Esophagus squamous epithelium (tissue), 5 donors: ENCODE measurements around the gene PMEL. TPM values are rescaled to one million over a fixed set of nuclear protein-coding genes. Genes with fewer than 3 reads are reported as not detected.
"Not testable (repeated sequence)": the region's sequence is repeated elsewhere in the genome, so short reads cannot be mapped to it uniquely, and the experiment has no call there.

Experiments
- DNase-seq: peaks from one replicate; lab custom pipeline; 2025; lab: John Stamatoyannopoulos, UW
- H3K27ac ChIP-seq, 4 donors: fragments of 200-600 bp; sonication (generic); one replicate each; pipeline ENCODE4 v1.5.1; 2016 to 2019; ENCODE audit warnings: mild to moderate bottlenecking in 1 of 4
- H3K27me3 ChIP-seq, 4 donors: fragments of 200-600 bp; sonication (generic); 1 replicate in 3 of 4; 2 replicates in 1 of 4; pipeline versions ENCODE4 v1.5.1 to v1.6.0; 2017 to 2021; ENCODE audit warnings: antibody characterized with exemption in 1 of 4
- H3K36me3 ChIP-seq, 3 donors: fragments of 200-600 bp; sonication (generic); one replicate each; pipeline ENCODE4 v1.5.1; 2016 to 2019
- H3K4me1 ChIP-seq, 3 donors: fragments of 200-600 bp; sonication (generic); one replicate each; pipeline ENCODE4 v1.5.1; 2017 to 2019
- H3K4me3 ChIP-seq, 4 donors: fragments of 200-600 bp; sonication (generic); 1 replicate in 3 of 4; 2 replicates in 1 of 4; pipeline ENCODE4 v1.5.1; 2016 to 2019; ENCODE audit warnings: mild to moderate bottlenecking in 2 of 4, moderate library complexity in 1 of 4
- H3K9me3 ChIP-seq, 3 donors: fragments of 200-600 bp; sonication (generic); one replicate each; pipeline ENCODE4 v1.5.1; 2016 to 2019
- POLR2A ChIP-seq, 4 donors: fragments of 450-650 bp; IDR thresholded peaks; one replicate each; pipeline ENCODE4 v1.6.1; 2017; ENCODE audit warnings: antibody characterized with exemption in 4 of 4, mild to moderate bottlenecking in 4 of 4, moderate library complexity in 3 of 4
- WGBS, 2 donors: methylation state at CpG; one replicate each; pipeline ENCODE4 v1.1.5; 2018; 5-methylcytosine and 5-hydroxymethylcytosine counted together
- intact Hi-C: fragments of 100-400 bp; cut with DNase I; formaldehyde crosslinking; loops from one replicate; pipeline ENCODE4 v1.15.0; 2022
- total RNA-seq, 4 donors: library from RNA; depleted of rRNA; stranded (reverse); fragments of >200 nt; gene quantifications; one replicate each; pipeline ENCODE4 v1.1.0, GENCODE V29; 2016
- TF ChIP-seq, protein P1 (sequence below), 6 experiments: fragments of 450-650 bp in 4 of 6; fragments of 200-600 bp in 2 of 6; sonication (generic) in 2 of 6; IDR thresholded peaks; one replicate each; pipeline ENCODE4 v1.5.1; 2016 to 2019; ENCODE audit warnings: antibody characterized with exemption in 6 of 6, mild to moderate bottlenecking in 4 of 6, moderate library complexity in 4 of 6
- donor health status: DM: yes; HTN: yes; CAD: no.

Gene PMEL
- total RNA-seq, 4 donors from 2014 or later, result 0.48 to 3.4 (median 0.67) TPM

- Histone ChIP-seq H3K27me3 (no peaks in the 10 kb centered on the region), H3K4me3 (no peak overlapping the region), H3K9me3 (no peaks in the 10 kb centered on the region), H3K4me1 (peaks cover 0 to 21% (median 14%) of the 10 kb centered on the region in 3 donors), H3K27ac (no peak overlapping the region), H3K36me3 (peaks cover 11 to 85% (median 21%) of the 10 kb centered on the region in 3 donors)
- no peak for DNase-seq
- intact Hi-C loops, result no loop called here
- WGBS, 2 donors, result 76 to 90% methylated on average over 4 of the region's 4 CpGs
- TF ChIP-seq POLR2A (IDR thresholded peaks at IDR 0.05), result no peak
- TF ChIP-seq, protein P1, sequence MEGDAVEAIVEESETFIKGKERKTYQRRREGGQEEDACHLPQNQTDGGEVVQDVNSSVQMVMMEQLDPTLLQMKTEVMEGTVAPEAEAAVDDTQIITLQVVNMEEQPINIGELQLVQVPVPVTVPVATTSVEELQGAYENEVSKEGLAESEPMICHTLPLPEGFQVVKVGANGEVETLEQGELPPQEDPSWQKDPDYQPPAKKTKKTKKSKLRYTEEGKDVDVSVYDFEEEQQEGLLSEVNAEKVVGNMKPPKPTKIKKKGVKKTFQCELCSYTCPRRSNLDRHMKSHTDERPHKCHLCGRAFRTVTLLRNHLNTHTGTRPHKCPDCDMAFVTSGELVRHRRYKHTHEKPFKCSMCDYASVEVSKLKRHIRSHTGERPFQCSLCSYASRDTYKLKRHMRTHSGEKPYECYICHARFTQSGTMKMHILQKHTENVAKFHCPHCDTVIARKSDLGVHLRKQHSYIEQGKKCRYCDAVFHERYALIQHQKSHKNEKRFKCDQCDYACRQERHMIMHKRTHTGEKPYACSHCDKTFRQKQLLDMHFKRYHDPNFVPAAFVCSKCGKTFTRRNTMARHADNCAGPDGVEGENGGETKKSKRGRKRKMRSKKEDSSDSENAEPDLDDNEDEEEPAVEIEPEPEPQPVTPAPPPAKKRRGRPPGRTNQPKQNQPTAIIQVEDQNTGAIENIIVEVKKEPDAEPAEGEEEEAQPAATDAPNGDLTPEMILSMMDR (IDR thresholded peaks at IDR 0.05), result no peak
These were observed 17.5 kb upstream of the PMEL start for GRCh38 chr12:55983232-55983842.

- Histone ChIP-seq H3K9me3 (no peaks in the 10 kb centered on the region), H3K36me3 (peaks cover 11 to 79% (median 21%) of the 10 kb centered on the region in 3 donors), H3K4me1 (peaks cover 0 to 30% (median 20%) of the 10 kb centered on the region in 3 donors), H3K4me3 (no peak overlapping the region), H3K27me3 (no peaks in the 10 kb centered on the region), H3K27ac (no peak overlapping the region)
- 69 to 71% methylated on average over 3 of the region's 3 CpGs for WGBS, 2 donors
- TF ChIP-seq, protein P1 (IDR thresholded peaks at IDR 0.05), result no peak
- no peak for TF ChIP-seq POLR2A (IDR thresholded peaks at IDR 0.05)
- intact Hi-C loops, result no loop called here
- DNase-seq, result no peak
These were observed 16.6 kb upstream of the PMEL start for GRCh38 chr12:55982319-55982936.

GRCh38 chr12:55981882-55982281, 16.0 kb upstream of the PMEL start:
- Histone ChIP-seq H3K36me3 (peaks cover 11 to 79% (median 21%) of the 10 kb centered on the region in 3 donors), H3K4me1 (peaks cover 0 to 36% (median 25%) of the 10 kb centered on the region in 3 donors)
- H3K9me3 ChIP-seq, H3K27me3 ChIP-seq, H3K4me3 ChIP-seq, DNase-seq, H3K27ac ChIP-seq, intact Hi-C loops: not testable (repeated sequence)
- WGBS, 2 donors, result 43 to 49% methylated on average over 5 of the region's 5 CpGs

DNA sequence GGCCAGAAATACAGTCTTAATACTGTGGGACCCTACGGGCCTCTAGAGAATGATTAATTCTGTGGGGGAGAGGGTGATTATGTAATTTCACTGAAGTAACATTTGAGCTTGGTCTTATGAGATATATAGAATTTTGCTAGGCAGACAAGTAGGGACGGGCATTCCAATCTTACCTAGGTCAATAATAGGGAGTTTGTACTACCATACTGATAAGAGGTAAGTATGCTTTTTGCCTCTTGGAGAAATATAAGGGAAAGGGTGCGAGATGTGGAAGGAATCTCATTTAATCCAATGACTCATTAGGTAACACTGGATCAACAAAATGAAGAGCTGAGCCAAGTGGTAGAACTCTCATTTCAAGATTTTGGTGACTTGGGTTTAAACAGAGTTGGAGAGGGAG, 13.2 kb upstream of the PMEL start:
- Histone ChIP-seq H3K36me3 (peaks cover 5 to 64% (median 11%) of the 10 kb centered on the region in 3 donors), H3K9me3 (no peaks in the 10 kb centered on the region), H3K27me3 (no peaks in the 10 kb centered on the region), H3K4me3 (no peak overlapping the region), H3K27ac (no peak overlapping the region), H3K4me1 (peaks cover 9 to 60% (median 41%) of the 10 kb centered on the region in 3 donors)
- DNase-seq, result no peak
- intact Hi-C loops, result no loop called here
- WGBS, 2 donors, result 48 to 73% methylated on average over 3 of the region's 3 CpGs
- no peak for TF ChIP-seq POLR2A (IDR thresholded peaks at IDR 0.05)
- TF ChIP-seq, protein P1 (IDR thresholded peaks at IDR 0.05), result no peak

GRCh38 chr12:55978393-55978792, 12.6 kb upstream of the PMEL start:
- TF ChIP-seq, protein P1 (IDR thresholded peaks at IDR 0.05), result no peak
- no peak for TF ChIP-seq POLR2A (IDR thresholded peaks at IDR 0.05)
- H3K27me3 ChIP-seq, result no peaks in the 10 kb centered on the region
- no peaks in the 10 kb centered on the region for H3K9me3 ChIP-seq
- peaks cover 9 to 60% (median 41%) of the 10 kb centered on the region in 3 donors for H3K4me1 ChIP-seq
- no peak for DNase-seq
- H3K36me3 ChIP-seq, result peaks cover 0 to 58% (median 11%) of the 10 kb centered on the region in 3 donors
- WGBS, 2 donors, result 90 to 96% methylated on average over 7 of the region's 7 CpGs
- no peak overlapping the region for H3K4me3 ChIP-seq
- intact Hi-C loops, result no loop called here
- no peak overlapping the region for H3K27ac ChIP-seq
